ENCODE data around the gene GALNT11. TPM values are rescaled to one million over a fixed set of nuclear protein-coding genes. Genes with fewer than 3 reads are reported as not detected.

The GALNT11 gene
- total and polyA plus RNA-seq, 8 donors = 36.5 to 69.0 (median 61.6) TPM

GRCh38 chr7:152000191-152000590, 25.3 kb upstream of the GALNT11 start:
- Histone ChIP-seq H3K9me3 (no peaks in the 10 kb centered on the region), H3K27ac (no peak overlapping the region), H3K4me3 (no peak overlapping the region), H3K27me3 (peaks cover 0 to 7% of the 10 kb centered on the region in 2 donors), H3K36me3 (no peaks in the 10 kb centered on the region), H3K4me1 (no peaks in the 10 kb centered on the region)
- ATAC-seq = no peak
- no peak for DNase-seq
- intact Hi-C loops (cut with DNase I) = no loop called here
- no peak for TF ChIP-seq CTCF (IDR thresholded peaks at IDR 0.05)

- no peak for TF ChIP-seq CTCF (IDR thresholded peaks at IDR 0.05)
- intact Hi-C loops (cut with DNase I) = no loop called here
- H3K4me1 ChIP-seq = no peaks in the 10 kb centered on the region
- ATAC-seq = no peak
- H3K9me3 ChIP-seq = no peaks in the 10 kb centered on the region
- no peaks in the 10 kb centered on the region for H3K27me3 ChIP-seq
- H3K27ac ChIP-seq = no peak overlapping the region
- no peak for DNase-seq
- H3K36me3 ChIP-seq = no peaks in the 10 kb centered on the region
- H3K4me3 ChIP-seq = no peak overlapping the region
Observed at GRCh38 chr7:152006336-152006735, 19.1 kb upstream of the GALNT11 start.

- DNase-seq = no peak
- H3K27me3 ChIP-seq = no peaks in the 10 kb centered on the region
- no peak for TF ChIP-seq CTCF (IDR thresholded peaks at IDR 0.05)
- ATAC-seq = no peak
- no peaks in the 10 kb centered on the region for H3K36me3 ChIP-seq
- intact Hi-C loops (cut with DNase I) = no loop called here
- H3K27ac ChIP-seq = no peak overlapping the region
- H3K4me3 ChIP-seq = no peak overlapping the region
- no peaks in the 10 kb centered on the region for H3K9me3 ChIP-seq
- H3K4me1 ChIP-seq = no peaks in the 10 kb centered on the region
Observed at GRCh38 chr7:152011860-152012259, 13.6 kb upstream of the GALNT11 start.

- no peak for TF ChIP-seq CTCF (IDR thresholded peaks at IDR 0.05)
- Histone ChIP-seq H3K36me3 (no peaks in the 10 kb centered on the region), H3K4me3 (no peak overlapping the region), H3K27ac (no peak overlapping the region), H3K27me3 (no peaks in the 10 kb centered on the region), H3K4me1 (no peaks in the 10 kb centered on the region), H3K9me3 (no peaks in the 10 kb centered on the region)
- DNase-seq = no peak
- ATAC-seq = no peak
- intact Hi-C loops (cut with DNase I) = no loop called here
Observed at GRCh38 chr7:152013230-152013629, 12.2 kb upstream of the GALNT11 start.

- no peak for TF ChIP-seq CTCF (IDR thresholded peaks at IDR 0.05)
- H3K4me3 ChIP-seq = no peak overlapping the region
- no peak for DNase-seq
- H3K27me3 ChIP-seq = no peaks in the 10 kb centered on the region
- no peaks in the 10 kb centered on the region for H3K36me3 ChIP-seq
- no peaks in the 10 kb centered on the region for H3K4me1 ChIP-seq
- no peak for ATAC-seq
- intact Hi-C loops (cut with DNase I) = no loop called here
- H3K27ac ChIP-seq = no peak overlapping the region
- no peaks in the 10 kb centered on the region for H3K9me3 ChIP-seq
Observed at GRCh38 chr7:152013974-152014373, 11.5 kb upstream of the GALNT11 start.
